ENCODE measurements around the gene FCER1A. TPM values are rescaled to one million over a fixed set of nuclear protein-coding genes. Genes with fewer than 3 reads are reported as not detected.

The FCER1A gene
- total RNA-seq (not detected in 2 replicates), polyA plus RNA-seq (0.27 TPM in 1 of 2 replicates, not detected in the other)

- TF ChIP-seq, protein P1, sequence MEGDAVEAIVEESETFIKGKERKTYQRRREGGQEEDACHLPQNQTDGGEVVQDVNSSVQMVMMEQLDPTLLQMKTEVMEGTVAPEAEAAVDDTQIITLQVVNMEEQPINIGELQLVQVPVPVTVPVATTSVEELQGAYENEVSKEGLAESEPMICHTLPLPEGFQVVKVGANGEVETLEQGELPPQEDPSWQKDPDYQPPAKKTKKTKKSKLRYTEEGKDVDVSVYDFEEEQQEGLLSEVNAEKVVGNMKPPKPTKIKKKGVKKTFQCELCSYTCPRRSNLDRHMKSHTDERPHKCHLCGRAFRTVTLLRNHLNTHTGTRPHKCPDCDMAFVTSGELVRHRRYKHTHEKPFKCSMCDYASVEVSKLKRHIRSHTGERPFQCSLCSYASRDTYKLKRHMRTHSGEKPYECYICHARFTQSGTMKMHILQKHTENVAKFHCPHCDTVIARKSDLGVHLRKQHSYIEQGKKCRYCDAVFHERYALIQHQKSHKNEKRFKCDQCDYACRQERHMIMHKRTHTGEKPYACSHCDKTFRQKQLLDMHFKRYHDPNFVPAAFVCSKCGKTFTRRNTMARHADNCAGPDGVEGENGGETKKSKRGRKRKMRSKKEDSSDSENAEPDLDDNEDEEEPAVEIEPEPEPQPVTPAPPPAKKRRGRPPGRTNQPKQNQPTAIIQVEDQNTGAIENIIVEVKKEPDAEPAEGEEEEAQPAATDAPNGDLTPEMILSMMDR (IDR thresholded peaks at IDR 0.05; ENCODE audit: low read depth, low read length) = no peak
- no peak for DNase-seq (ENCODE audit: low read depth in 1 of 2, low spot score in 1 of 2)
- no peaks in the 10 kb centered on the region for H3K9me3 ChIP-seq (ENCODE audit: low read depth)
- no peaks in the 10 kb centered on the region for H3K36me3 ChIP-seq
- H3K27me3 ChIP-seq = no peaks in the 10 kb centered on the region
- H3K27ac ChIP-seq = no peak within 1 kb of the TSS
- peaks cover 14% of the 10 kb centered on the region for H3K4me1 ChIP-seq (ENCODE audit: low read depth)
- H3K4me3 ChIP-seq = no peak within 1 kb of the TSS
Measured at GRCh38 chr1:159302095-159302494, at the start of gene FCER1A. TSS of gene FCER1A (plus strand) at chr1:159302336. CDS start at chr1:159302365, 29 bp downstream.

- H3K36me3 ChIP-seq = no peaks in the 10 kb centered on the region
- H3K27ac ChIP-seq = no peak overlapping the region
- DNase-seq (ENCODE audit: low read depth in 1 of 2, low spot score in 1 of 2) = no peak
- TF ChIP-seq, protein P1 (IDR thresholded peaks at IDR 0.05; ENCODE audit: low read depth, low read length) = no peak
- H3K4me1 ChIP-seq (ENCODE audit: low read depth) = no peaks in the 10 kb centered on the region
- no peaks in the 10 kb centered on the region for H3K9me3 ChIP-seq (ENCODE audit: low read depth)
- no peak overlapping the region for H3K4me3 ChIP-seq
- H3K27me3 ChIP-seq = no peaks in the 10 kb centered on the region
Measured at GRCh38 chr1:159261311-159261710, 40.8 kb upstream of the FCER1A start.

- no peak for DNase-seq (ENCODE audit: low read depth in 1 of 2, low spot score in 1 of 2)
- no peak overlapping the region for H3K4me3 ChIP-seq
- no peaks in the 10 kb centered on the region for H3K27me3 ChIP-seq
- TF ChIP-seq, protein P1 (IDR thresholded peaks at IDR 0.05; ENCODE audit: low read depth, low read length) = no peak
- no peaks in the 10 kb centered on the region for H3K9me3 ChIP-seq (ENCODE audit: low read depth)
- H3K4me1 ChIP-seq (ENCODE audit: low read depth) = no peaks in the 10 kb centered on the region
- no peak overlapping the region for H3K27ac ChIP-seq
- H3K36me3 ChIP-seq = no peaks in the 10 kb centered on the region
Measured at GRCh38 chr1:159261721-159262494, 40.2 kb upstream of the FCER1A start.

- H3K27me3 ChIP-seq = no peaks in the 10 kb centered on the region
- H3K27ac ChIP-seq = no peak overlapping the region
- TF ChIP-seq, protein P1 (IDR thresholded peaks at IDR 0.05; ENCODE audit: low read depth, low read length) = no peak
- no peaks in the 10 kb centered on the region for H3K4me1 ChIP-seq (ENCODE audit: low read depth)
- H3K36me3 ChIP-seq = no peaks in the 10 kb centered on the region
- no peak overlapping the region for H3K4me3 ChIP-seq
- no peak for DNase-seq (ENCODE audit: low read depth in 1 of 2, low spot score in 1 of 2)
- H3K9me3 ChIP-seq (ENCODE audit: low read depth) = no peaks in the 10 kb centered on the region
Measured at GRCh38 chr1:159266832-159267231, 35.3 kb upstream of the FCER1A start.

DNA sequence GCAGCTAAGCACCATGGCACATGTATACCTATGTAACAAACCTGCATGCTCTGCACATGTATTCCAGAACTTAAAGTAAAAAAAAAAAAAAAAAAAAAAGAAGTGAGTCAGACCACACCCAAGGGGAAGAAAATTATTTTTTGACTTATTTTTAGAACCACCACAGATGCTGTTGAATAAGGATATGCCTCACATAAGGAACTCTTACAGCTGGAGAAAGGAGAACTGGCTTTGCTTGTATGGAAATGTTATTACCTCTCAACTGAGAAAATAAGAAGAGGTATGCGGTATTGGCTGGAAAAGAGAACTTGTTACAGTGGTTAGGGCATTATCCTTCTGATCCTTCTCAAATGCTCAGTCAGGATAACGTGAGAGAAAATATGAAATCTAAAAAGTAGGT, 27.5 kb upstream of the FCER1A start:
- H3K4me3 ChIP-seq = no peak overlapping the region
- DNase-seq (ENCODE audit: low read depth in 1 of 2, low spot score in 1 of 2) = no peak
- TF ChIP-seq, protein P1 (IDR thresholded peaks at IDR 0.05; ENCODE audit: low read depth, low read length) = no peak

More for the DNA sequence above, 27.5 kb upstream of the FCER1A start:
- no peaks in the 10 kb centered on the region for H3K36me3 ChIP-seq
- H3K9me3 ChIP-seq (ENCODE audit: low read depth) = no peaks in the 10 kb centered on the region
- H3K4me1 ChIP-seq (ENCODE audit: low read depth) = no peaks in the 10 kb centered on the region
- H3K27ac ChIP-seq = no peak overlapping the region
- H3K27me3 ChIP-seq = no peaks in the 10 kb centered on the region

Data from cardiac muscle cell (in vitro differentiated cells and primary cell).